ENCODE results near the gene PIGP.
"Not testable (repeated sequence)": the region's sequence is repeated elsewhere in the genome, so short reads cannot be mapped to it uniquely, and the experiment has no call there.

The PIGP gene

DNA sequence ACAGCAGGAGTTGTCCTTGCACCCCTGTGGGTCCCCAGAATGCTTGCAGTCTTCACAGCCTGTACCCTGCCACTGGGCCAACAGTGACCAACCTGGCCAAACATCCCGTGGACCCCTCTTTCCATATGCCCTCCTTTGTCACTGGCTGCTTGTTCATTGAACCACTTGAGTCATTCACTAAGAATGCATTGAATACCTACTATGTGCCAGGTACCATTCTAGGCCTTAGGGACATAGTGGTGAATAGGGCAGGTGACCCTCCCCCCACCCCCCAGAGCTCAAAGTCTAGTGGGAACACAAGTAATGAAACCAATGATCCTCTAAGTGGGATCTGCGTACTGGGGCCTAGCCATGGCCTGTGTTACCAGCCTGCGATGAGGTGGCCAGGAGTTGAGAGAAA, 28.2 kb downstream of the PIGP start:
- no peak for DNase-seq (ENCODE audit: low read depth, low spot score)

GRCh38 chr21:37043818-37044217, 29.1 kb downstream of the PIGP start:
- DNase-seq (ENCODE audit: low read depth, low spot score), result no peak

GRCh38 chr21:37041706-37042271, 31.1 kb downstream of the PIGP start:
- no peak for DNase-seq (ENCODE audit: low read depth, low spot score)

GRCh38 chr21:37040212-37040611, 32.7 kb downstream of the PIGP start:
- no peak for DNase-seq (ENCODE audit: low read depth, low spot score)

DNA sequence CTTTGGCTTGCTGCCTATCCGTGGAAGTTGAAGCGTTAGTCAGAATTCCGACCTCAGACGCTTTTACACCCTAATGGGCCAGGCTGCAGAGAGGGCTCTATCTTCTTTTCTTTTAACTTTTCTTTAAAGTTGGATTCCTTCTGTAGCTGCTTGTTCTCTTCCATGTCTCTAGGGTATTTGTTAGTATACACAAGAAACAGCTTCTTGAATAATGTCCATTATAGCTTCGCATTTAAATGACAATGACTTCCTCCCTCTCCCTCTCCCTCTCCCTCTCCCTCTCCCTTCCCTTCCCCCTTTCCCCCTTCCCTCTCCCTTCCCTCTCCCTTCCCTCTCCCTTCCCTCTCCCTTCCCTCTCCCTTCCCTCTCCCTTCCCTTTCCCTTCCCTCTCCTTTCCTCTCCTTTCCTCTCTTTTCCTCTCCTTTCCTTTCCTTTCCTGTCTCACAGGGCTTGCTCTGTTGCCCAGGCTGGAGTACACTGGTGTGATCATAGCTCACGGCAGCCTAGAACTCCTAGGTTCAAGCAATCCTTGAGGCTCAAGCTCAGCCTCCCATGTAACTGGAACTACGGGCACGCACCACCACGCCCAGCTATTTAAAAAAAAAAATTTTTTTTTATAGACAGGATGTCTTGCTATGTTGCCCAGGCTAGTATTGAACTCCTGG, 33.3 kb downstream of the PIGP start:
- no peak for DNase-seq (ENCODE audit: low read depth, low spot score)

GRCh38 chr21:37036177-37036576, 36.7 kb downstream of the PIGP start:
- DNase-seq (ENCODE audit: low read depth, low spot score), result no peak

GRCh38 chr21:37034394-37034793, 38.5 kb downstream of the PIGP start:
- not testable (repeated sequence) for DNase-seq (ENCODE audit: low read depth, low spot score)

- no peak for DNase-seq (ENCODE audit: low read depth, low spot score)
Measured at GRCh38 chr21:37032877-37033471, 39.9 kb downstream of the PIGP start.

GRCh38 chr21:37032293-37032692, 40.6 kb downstream of the PIGP start:
- DNase-seq (ENCODE audit: low read depth, low spot score), result no peak

DNA sequence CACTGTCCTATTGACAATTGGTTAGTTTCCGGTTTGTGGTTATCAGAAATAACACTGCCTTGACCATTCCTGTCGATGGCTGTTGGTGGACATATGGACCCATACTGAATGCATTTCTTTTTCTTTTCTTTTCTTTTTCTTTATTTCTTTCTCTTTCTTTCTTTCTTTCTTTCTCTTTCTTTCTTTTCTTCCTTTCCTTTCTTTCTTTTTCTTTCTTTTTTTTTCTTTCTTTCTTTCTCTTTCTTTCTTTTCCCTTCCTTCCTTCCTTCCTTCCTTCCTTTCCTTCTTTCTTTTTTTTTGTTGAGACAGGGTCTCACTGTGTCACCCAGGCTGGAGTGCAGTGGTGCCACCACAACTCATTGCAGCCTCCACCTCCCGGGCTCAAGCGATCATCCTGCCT, 42.0 kb downstream of the PIGP start:
- DNase-seq (ENCODE audit: low read depth, low spot score), result no peak

GRCh38 chr21:37028570-37028969, 44.3 kb downstream of the PIGP start:
- DNase-seq (ENCODE audit: low read depth, low spot score), result no peak

GRCh38 chr21:37026499-37026898, 46.4 kb downstream of the PIGP start:
- no peak for DNase-seq (ENCODE audit: low read depth, low spot score)

- DNase-seq (ENCODE audit: low read depth, low spot score), result no peak
Measured at GRCh38 chr21:37017951-37018679, 54.8 kb downstream of the PIGP start.

All from activated CD4-positive, CD25-positive, alpha-beta regulatory T cell treated with anti-CD3 and anti-CD28 coated beads, Interleukin-2, amount 50 U/mL, for 16 hours (primary cell).